VCaP (cell line): ENCODE results near the gene TPRN.

Source experiments
- H3K27ac ChIP-seq: fragments of 450-650 bp; 2 replicates; pipeline ENCODE4 v1.5.1; 2017
- CTCF ChIP-seq: fragments of 450-650 bp; conservative IDR thresholded peaks from 2 replicates; pipeline ENCODE4 v1.5.1; 2017; ENCODE audit warnings: mild to moderate bottlenecking, moderate library complexity

TPRN gene

GRCh38 chr9:137162505-137163364 lies 37.8 kb downstream of the TPRN start:
- no peak for TF ChIP-seq CTCF
- no peak overlapping the region for H3K27ac ChIP-seq

- no peak overlapping the region for H3K27ac ChIP-seq
- TF ChIP-seq CTCF, result no peak
Observed at GRCh38 chr9:137161558-137162486, 38.7 kb downstream of the TPRN start.

- H3K27ac ChIP-seq, result no peak overlapping the region
- TF ChIP-seq CTCF, result no peak
Observed at GRCh38 chr9:137160716-137161557, 39.6 kb downstream of the TPRN start.

GRCh38 chr9:137160054-137160425 lies 40.5 kb downstream of the TPRN start:
- TF ChIP-seq CTCF, result no peak
- no peak overlapping the region for H3K27ac ChIP-seq

- no peak for TF ChIP-seq CTCF
Observed at GRCh38 chr9:137159105-137160053, 41.2 kb downstream of the TPRN start.

GRCh38 chr9:137158625-137159024 lies 41.9 kb downstream of the TPRN start:
- no peak for TF ChIP-seq CTCF
- no peak overlapping the region for H3K27ac ChIP-seq

More at GRCh38 chr9:137159105-137160053, 41.2 kb downstream of the TPRN start:
- no peak overlapping the region for H3K27ac ChIP-seq
